HUDEP-2 (cell line): Measurements from ENCODE around the gene ITGB1BP1.

ENCODE experiments used
- DNase-seq, 76 experiments: peaks; one replicate each; lab custom pipeline; 2025; ENCODE audit not compliant: unreplicated experiment in 76 of 76; lab: John Stamatoyannopoulos, UW

The ITGB1BP1 gene

GRCh38 chr2:9428965-9429577 lies 5.7 kb upstream of the ITGB1BP1 start:
- DNase-seq = no peak

GRCh38 chr2:9424447-9425164 lies 1.3 kb upstream of the ITGB1BP1 start:
- DNase-seq = no peak

- peak in 5 of 76 experiments; percentile 3 to 47 (median 34) for DNase-seq
Observed at GRCh38 chr2:9423922-9424272, 569 bp upstream of the ITGB1BP1 start.

GRCh38 chr2:9422321-9423099 lies 818 bp downstream of the ITGB1BP1 start:
- peak in 52 of 76 experiments; percentile 5 to 62 (median 32) for DNase-seq

DNA sequence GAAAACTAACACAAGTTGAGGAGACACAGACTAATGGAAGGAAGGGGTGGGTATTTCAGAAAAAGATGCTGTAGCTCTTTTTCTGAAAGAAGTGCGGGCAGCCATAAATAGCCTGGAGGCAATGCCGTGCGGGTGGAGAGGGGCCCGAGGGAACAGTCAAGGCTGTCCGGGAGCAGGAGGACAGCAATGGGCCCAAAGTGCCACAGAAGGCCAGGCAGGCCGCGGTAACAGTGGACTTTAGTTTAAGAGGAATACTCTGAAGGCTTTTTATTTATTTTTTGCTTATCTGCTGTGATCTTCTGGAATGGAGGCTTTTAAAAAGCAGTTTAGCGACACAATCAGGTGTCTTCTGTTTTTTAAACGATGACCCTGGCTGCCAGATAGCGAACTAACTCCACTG lies 2.8 kb downstream of the ITGB1BP1 start:
- DNase-seq = no peak

- no peak for DNase-seq
Observed at GRCh38 chr2:9419541-9419940, 3.8 kb downstream of the ITGB1BP1 start.

DNA sequence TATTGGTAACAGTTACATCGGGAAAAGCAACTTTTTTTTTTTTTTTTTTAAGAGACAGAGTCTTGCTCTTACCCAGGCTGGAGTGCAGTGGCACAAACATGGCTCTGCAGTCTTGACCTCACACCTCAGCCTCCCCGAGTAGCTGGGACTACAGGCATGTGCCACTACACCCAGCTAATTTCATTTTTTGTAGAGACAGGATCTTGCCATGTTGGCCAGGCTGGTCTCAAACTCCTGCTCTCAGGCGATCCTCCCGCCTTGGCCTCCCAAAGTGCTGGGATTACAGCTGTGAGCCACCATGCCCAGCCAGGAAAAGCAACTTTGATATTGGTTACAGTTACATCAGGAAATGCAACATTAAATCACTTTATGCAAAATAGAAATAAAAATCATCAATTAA lies 4.6 kb downstream of the ITGB1BP1 start:
- DNase-seq = no peak

GRCh38 chr2:9417725-9418124 lies 5.6 kb downstream of the ITGB1BP1 start:
- DNase-seq = no peak

- DNase-seq = no peak
Observed at GRCh38 chr2:9416962-9417316, 6.4 kb downstream of the ITGB1BP1 start.

- no peak for DNase-seq
Observed at GRCh38 chr2:9416267-9416961, 6.9 kb downstream of the ITGB1BP1 start.

DNA sequence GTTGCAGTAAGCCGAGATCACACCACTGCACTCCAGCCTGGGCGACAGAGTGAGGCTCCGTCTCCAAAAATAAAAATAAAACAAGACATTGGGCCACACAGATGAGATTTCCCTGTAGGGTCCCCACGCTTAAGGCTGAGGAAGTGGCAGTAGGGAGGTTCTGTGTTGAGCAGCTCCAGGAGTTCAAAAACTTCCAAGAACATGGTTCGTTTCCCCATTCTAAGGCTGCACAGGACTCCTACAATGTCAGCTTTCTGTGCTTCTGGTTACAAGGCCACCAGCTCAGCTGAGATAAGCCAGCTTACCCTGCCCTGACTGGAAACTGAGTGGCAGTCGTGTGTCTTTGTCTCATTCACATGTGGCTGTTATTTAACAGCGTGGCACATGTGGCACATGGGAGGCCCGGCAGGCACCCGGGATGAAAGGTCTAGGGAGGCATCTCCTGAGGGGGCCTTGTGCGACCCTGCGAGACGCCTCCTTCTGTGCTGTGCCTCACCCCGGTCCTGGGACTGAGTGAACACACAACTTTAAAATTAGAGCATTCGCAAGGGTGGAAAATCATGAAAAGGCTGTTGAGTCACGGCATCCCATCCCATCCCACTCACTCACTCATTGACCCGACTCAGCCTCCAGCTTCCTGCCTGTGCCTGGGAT lies 7.7 kb downstream of the ITGB1BP1 start:
- DNase-seq = no peak

- DNase-seq = no peak
Observed at GRCh38 chr2:9412781-9413180, 10.5 kb downstream of the ITGB1BP1 start.

- DNase-seq = no peak
Observed at GRCh38 chr2:9410108-9410507, 13.2 kb downstream of the ITGB1BP1 start.

DNA sequence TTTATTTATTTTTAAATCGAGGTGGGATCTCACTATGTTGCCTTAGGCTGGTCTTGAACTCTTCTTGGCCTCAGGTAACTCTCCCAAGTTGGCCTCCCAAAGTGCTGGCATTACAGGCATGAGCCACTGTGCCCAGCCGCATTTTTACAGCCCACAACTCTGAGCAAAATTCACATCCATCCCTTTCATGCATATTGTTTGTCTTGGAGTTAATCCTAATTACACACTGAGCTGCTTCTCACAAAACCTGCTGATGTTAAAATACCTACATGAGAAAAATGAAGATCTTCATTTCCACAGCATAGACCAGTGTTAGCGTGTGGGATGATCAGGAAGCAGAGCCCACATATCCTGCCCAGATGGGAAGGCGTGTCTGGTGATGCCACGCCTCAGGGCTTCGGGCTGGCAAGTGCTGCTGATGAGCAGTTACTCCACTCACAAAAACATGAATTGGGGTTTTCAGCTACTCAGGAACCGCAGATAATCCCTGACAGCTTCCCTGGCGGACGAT lies 14.6 kb downstream of the ITGB1BP1 start:
- DNase-seq = no peak

GRCh38 chr2:9407363-9407811 lies 15.9 kb downstream of the ITGB1BP1 start:
- no peak for DNase-seq

- no peak for DNase-seq
Observed at GRCh38 chr2:9406529-9407362, 16.6 kb downstream of the ITGB1BP1 start.

- DNase-seq = no peak
Observed at GRCh38 chr2:9405636-9406035, 17.7 kb downstream of the ITGB1BP1 start.

DNA sequence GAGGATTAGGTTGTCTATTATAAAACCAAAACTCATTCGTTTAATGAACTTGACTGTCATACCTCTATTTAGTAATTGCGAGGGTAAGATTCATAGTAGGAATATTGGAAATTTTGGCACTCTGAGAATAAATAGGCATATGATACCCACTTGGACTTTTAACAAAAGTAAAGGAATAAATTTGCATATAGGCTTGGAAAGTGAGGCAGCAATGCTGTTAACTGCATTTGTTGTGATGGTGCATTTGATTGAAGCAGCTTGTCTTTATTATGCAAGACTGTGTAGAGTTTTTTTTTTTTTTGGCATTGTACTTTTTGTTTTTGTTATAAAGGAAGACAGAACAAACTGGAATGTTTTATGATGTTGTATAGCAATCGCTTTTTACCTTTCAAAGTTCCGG lies 18.9 kb downstream of the ITGB1BP1 start:
- no peak for DNase-seq

DNA sequence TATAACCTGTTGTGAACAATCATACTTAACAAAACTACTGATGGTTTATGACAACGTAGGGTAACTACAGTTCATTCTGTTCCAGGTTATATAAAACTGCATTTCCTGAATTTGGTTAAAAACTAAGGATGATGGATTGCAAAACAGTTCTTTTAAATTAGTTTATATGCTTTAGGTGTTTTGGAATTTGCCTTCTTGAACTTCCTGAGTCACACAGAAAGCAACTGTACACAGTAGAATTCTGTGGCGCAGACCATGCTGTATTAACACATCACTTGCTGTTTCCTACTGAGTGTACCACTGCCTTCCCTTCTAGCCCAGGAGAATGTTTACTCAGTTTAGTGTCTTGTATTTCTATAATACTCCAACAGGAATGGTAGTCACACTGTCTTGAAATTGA lies 19.4 kb downstream of the ITGB1BP1 start:
- DNase-seq = no peak
